HUES48 (cell line): ENCODE measurements around the gene NME4.
"Not testable (repeated sequence)": the region's sequence is repeated elsewhere in the genome, so short reads cannot be mapped to it uniquely, and the experiment has no call there.

Experiments used
- H3K27ac ChIP-seq: one replicate; pipeline ENCODE4 v1.7.0; 2013; ENCODE audit warnings: low read depth, low read length, inconsistent platforms
- H3K27me3 ChIP-seq: 2 replicates; pipeline ENCODE4 v1.6.1; 2013; ENCODE audit warnings: mild to moderate bottlenecking, low read length; ENCODE audit not compliant: control insufficient read depth, insufficient read depth
- H3K36me3 ChIP-seq: 2 replicates; pipeline ENCODE4 v1.6.1; 2013; ENCODE audit warnings: low read length; ENCODE audit not compliant: control insufficient read depth, insufficient read depth
- H3K4me1 ChIP-seq: 2 replicates; pipeline ENCODE4 v1.6.1; 2013; ENCODE audit warnings: mild to moderate bottlenecking, low read length; ENCODE audit not compliant: control insufficient read depth, insufficient read depth
- H3K4me3 ChIP-seq: 2 replicates; pipeline ENCODE4 v1.5.1; 2013; ENCODE audit warnings: mild to moderate bottlenecking, low read depth, low read length
- H3K9ac ChIP-seq: 2 replicates; pipeline ENCODE4 v1.6.1; 2013; ENCODE audit warnings: mild to moderate bottlenecking, low read depth, low read length, moderate library complexity
- H3K9me3 ChIP-seq: 2 replicates; pipeline ENCODE4 v1.6.1; 2013; ENCODE audit warnings: low read length; ENCODE audit not compliant: control insufficient read depth, insufficient read depth

NME4 gene

DNA sequence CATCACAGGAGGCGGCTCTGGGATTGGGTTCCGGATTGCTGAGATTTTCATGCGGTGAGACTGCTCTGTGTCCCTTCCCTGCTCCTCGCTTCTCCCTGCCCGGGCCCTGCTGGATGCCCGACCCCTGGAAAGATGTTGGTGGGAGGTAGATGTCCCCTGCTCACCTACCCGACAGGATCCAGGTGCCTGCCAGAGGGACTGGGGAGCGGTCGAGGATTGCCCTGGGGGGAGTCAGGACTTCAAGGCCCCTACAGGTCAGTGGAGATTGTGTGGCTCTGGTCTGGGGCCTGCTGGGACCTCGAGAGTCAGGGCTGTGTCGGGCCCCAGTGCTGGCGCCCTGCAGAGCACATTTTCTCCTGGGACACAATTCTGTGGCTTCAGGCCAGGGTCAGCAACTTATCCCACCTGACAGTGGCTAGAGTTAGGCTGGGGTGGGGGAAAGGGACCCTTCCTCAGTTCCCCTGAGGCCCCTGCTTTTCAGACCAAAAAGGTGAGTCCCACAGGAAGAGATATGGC lies 8.0 kb downstream of the NME4 start:
- Histone ChIP-seq H3K27me3 (no peaks in the 10 kb centered on the region), H3K9me3 (no peaks in the 10 kb centered on the region), H3K36me3 (peaks cover 7% of the 10 kb centered on the region), H3K4me3 (no peak overlapping the region), H3K9ac (no peak overlapping the region), H3K27ac (no peak overlapping the region), H3K4me1 (peaks cover 5% of the 10 kb centered on the region; the same call in 1 of the 2 replicates)

DNA sequence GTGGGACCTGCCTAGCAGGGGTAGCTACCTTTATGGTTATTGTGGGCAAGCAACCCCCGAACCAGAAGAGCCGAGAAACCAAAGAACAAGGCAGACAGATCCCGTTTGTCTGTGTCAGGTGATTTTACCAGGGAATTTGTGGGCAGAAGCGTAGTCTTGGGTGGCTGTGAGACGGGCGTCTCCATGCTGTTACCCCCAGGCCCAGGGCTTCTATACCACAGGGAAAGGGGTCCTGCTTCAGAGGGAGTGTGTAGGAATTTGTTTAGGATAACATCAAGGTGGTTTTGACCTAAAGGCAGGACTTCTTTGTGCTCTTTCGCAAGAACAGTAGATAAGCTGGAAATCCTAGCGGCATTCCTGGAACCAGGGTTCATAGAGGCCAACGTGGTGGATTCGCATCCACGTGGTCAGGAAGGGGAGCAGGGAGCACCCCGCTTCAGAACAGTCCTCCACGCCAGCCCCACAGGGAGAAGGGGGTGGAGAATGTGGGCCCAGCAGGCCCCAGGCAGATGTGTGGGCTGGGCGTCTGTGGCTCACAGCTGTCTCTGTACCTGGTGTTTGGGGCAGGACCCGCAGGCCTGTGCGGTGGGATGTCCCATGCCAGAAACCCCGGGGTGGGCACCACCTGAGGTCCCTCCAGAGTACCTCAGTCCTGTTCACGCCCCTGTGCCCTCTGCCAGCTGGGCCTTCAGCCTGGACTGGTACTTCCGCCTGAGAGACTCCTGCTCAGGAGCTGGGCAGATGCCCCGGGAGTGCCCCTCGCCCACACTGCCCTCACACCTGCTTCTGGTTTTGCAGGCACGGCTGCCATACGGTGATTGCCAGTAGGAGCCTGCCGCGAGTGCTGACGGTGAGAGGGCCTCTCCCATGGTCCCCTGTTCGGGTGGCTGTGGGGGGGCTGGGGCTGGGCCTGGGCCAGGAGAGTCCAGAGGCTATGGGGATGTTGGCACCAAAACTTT lies 8.8 kb downstream of the NME4 start:
- H3K9me3 ChIP-seq: no peaks in the 10 kb centered on the region
- H3K4me1 ChIP-seq: no peaks in the 10 kb centered on the region
- 0 out of 2 replicates have a peak, but pooled peaks cover 4% of the 10 kb centered on the region for H3K36me3 ChIP-seq
- no peaks in the 10 kb centered on the region for H3K27me3 ChIP-seq
- no peak overlapping the region for H3K9ac ChIP-seq
- no peak overlapping the region for H3K4me3 ChIP-seq
- no peak overlapping the region for H3K27ac ChIP-seq

DNA sequence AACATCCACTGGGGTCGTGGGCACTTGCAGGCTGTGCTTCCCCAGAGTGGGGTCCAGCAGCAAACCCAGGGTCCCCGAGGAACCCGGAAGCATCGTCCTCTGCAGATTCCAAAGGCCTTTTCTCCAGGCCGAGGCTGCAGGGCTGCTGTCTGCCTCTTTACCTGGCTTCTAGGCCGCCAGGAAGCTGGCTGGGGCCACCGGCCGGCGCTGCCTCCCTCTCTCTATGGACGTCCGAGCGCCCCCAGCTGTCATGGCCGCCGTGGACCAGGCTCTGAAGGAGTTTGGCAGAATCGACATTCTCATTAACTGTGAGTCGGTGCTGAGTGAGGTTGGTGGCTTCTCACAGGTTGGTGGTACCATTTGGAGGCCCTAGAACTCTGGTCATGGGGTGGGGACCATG lies 10.3 kb downstream of the NME4 start:
- no peaks in the 10 kb centered on the region for H3K27me3 ChIP-seq
- no peak overlapping the region for H3K27ac ChIP-seq
- peaks cover 17% of the 10 kb centered on the region; the same call in 1 of the 2 replicates for H3K36me3 ChIP-seq
- H3K9me3 ChIP-seq: no peaks in the 10 kb centered on the region
- H3K9ac ChIP-seq: no peak overlapping the region
- H3K4me3 ChIP-seq: no peak overlapping the region
- H3K4me1 ChIP-seq: no peaks in the 10 kb centered on the region

DNA sequence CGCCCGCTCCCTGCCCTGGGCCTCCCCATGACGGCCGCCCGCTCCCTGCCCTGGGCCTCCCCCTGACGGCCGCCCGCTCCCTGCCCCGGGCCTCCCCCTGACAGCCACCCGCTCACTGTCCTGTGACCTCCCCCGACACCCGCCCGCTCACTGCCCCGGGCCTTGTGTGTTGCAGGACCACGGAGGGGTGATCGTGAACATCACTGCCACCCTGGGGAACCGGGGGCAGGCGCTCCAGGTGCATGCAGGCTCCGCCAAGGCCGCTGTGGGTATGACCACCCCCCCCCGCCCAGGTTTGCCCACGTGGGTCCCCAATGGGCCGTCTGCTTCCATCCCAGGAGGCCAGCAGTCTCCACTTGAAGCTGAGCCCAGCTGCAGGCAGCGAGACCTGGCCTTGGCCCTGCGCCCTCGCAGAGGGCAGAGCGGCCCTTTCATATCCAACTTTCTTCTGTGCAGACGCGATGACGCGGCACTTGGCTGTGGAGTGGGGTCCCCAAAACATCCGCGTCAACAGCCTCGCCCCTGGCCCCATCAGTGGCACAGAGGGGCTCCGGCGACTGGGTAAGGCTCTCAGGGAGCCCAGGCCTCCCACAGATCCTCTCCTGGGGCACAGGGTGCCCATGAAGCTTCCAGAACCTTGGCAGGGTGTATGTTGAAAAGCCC lies 13.6 kb downstream of the NME4 start:
- no peak overlapping the region for H3K9ac ChIP-seq
- H3K36me3 ChIP-seq: peaks cover 17% of the 10 kb centered on the region; the same call in 1 of the 2 replicates
- H3K27ac ChIP-seq: no peak overlapping the region
- no peaks in the 10 kb centered on the region for H3K9me3 ChIP-seq
- no peaks in the 10 kb centered on the region for H3K27me3 ChIP-seq
- no peak overlapping the region for H3K4me3 ChIP-seq
- H3K4me1 ChIP-seq: no peaks in the 10 kb centered on the region

DNA sequence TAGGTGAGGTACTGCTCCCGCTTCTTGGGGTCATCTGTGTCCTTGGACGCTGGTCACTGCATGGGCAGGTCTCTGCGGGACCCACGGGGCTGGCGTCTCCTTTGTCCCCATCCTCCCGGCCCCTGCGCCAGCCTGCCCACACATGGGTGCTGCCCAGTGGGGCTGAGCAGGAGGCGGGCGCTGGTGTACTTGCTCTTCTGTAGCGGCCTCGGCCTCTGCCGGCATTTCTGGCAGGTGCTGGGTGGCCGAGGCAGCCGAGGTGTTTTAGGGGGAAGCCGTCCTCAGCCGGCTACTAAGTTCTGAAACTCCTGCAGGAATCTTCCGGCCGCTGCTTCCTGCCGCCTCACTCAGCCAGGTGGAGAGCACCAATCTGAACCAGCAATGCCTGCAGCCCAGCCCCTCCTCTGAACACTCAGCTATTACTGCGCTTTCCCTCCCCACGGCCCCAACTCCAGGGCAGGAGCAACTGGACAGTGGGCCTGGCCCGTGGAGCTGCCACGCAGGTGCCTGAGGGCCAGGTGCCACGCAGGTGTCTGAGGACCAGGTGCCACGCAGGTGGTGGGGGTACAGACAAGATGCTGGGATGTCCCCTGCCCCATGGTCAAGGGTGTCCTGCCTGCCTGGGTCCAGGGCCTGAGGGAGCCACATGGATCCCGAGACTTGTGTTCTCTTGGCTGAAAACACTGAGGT lies 14.7 kb downstream of the NME4 start:
- Histone ChIP-seq H3K36me3 (peaks cover 17% of the 10 kb centered on the region; the same call in 1 of the 2 replicates), H3K9me3 (no peaks in the 10 kb centered on the region), H3K9ac (no peak overlapping the region), H3K4me1 (no peaks in the 10 kb centered on the region), H3K4me3 (no peak overlapping the region), H3K27ac (no peak overlapping the region), H3K27me3 (no peaks in the 10 kb centered on the region)

DNA sequence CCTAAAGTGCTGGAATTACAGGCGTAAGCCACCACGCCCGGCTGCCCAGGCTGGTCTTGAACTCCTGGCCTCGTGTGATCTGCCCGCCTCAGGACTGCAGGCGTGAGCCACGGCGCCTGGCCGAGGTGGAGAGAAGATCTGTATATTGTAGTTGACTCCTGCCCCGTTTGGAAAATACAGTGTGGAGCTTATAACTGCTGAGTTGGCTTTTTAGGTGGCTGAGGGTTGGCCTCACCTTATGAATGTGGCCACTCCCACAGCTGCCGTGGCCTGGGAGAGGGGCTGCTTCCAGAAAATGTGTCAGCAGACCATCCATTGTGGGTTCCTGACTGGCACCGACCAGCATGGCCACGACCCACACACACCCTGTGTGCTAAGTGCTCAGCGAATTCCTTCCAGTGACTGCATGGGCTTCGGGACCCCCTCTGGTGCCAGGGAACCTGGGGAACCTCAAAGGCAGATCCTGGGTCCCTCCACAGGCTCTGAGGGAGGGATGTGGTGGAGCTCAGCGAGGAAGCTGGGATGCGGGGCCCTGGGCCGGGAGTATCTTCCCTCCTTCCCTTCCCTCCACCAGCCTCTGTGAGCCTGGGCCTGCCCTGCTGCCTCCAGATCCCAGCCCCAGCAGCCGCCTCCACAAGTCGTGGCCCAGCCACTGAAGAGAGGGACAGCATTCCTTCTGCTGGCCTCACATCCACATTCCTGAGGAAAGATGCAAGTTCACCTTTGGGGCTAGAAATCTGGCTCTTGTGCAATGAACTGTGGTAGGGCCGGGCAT lies 17.6 kb downstream of the NME4 start:
- H3K4me3 ChIP-seq: no peak overlapping the region
- no peaks in the 10 kb centered on the region for H3K9me3 ChIP-seq
- no peaks in the 10 kb centered on the region for H3K4me1 ChIP-seq
- H3K27me3 ChIP-seq: no peaks in the 10 kb centered on the region
- peaks cover 17% of the 10 kb centered on the region; the same call in 1 of the 2 replicates for H3K36me3 ChIP-seq
- no peak overlapping the region for H3K27ac ChIP-seq
- no peak overlapping the region for H3K9ac ChIP-seq

DNA sequence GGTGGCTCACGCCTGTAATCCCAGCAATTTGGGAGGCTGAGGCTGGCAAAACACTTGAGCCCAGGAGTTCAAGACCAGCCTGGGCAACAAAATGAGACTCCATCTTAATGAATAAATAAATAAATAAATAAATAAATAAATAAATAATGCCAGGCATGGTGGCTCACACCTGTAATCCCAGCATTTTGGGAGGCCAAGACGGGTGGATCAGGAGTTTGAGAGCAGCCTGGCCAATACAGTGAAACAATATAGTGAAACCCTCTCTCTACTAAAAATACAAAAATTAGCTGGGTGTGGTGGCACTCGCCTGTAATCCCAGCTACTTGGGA lies 18.1 kb downstream of the NME4 start:
- H3K27ac ChIP-seq, H3K9me3 ChIP-seq, H3K4me1 ChIP-seq, H3K9ac ChIP-seq, H3K27me3 ChIP-seq, H3K4me3 ChIP-seq: not testable (repeated sequence)
- peaks cover 17% of the 10 kb centered on the region; the same call in 1 of the 2 replicates for H3K36me3 ChIP-seq

DNA sequence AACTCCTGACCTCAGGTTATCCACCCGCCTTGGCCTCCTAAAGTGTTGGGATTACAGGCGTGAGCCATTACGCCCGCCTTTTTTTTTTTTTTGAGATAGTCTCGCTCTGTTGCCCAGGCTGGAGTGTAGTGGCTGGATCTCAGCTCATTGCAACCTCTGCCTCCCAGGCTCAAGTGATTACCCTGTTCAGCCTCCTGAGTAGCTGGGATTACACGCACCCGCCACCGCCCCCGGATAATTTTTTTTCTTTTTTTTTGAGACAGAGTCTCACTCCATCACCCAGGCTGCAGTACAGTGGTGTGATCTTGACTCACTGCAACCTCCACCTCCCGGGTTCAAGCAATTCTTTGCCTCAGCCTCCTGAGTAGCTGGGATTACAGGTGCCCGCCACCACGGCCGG lies 25.2 kb downstream of the NME4 start:
- not testable (repeated sequence) for H3K27ac ChIP-seq, H3K9me3 ChIP-seq, H3K36me3 ChIP-seq, H3K4me3 ChIP-seq, H3K9ac ChIP-seq, H3K4me1 ChIP-seq
- H3K27me3 ChIP-seq: peaks cover 30% of the 10 kb centered on the region

DNA sequence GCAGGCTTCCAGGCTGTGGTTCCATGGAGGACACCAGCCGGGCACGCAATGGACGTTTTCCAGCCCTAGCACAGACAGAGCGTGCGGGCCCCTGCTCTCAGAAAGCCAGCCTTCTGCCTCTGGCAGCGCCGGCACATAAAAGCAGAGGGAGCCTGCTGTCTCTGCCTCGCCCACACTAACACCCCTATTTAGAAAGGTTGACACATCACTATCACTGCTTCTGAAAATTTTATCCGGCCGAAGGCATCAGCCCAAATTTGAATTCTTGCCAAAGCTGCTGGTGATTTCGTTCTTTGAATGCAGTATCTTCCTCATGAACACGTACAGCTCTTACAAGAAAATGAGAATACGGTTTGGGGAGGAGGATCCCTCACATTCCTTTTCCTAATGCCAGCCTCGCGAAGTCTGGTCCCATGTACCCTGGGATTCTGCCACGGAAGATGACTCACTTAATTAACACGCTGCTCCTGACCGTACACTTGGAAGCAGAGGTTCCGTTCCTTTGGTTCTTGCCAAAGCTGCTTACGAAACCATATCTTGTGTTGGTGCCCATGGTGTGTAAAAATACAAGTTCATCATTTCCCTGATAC lies 27.1 kb downstream of the NME4 start:
- no peak overlapping the region for H3K27ac ChIP-seq

DNA sequence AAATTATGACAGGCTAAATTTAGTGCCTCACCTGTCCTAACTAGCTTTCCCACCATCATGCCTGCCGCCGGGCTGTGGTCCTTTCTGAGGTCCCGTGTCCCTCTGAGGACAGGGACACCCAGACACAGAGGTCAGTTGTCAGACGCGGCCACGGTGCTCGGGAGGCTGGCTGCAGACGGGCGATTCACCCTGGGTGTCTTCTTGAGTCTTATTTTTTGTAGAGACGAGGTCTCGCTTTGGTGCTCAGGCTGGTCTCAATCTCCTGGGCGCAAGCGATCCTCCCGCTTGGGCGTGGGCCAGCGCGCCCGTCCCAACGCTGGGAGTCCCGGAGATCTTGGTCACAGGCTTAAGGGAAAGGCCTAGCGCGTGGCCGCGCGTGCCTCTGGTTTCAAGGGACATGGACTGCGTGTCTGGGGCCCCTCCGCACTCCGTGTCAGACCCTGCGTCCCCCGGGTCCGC lies 27.7 kb downstream of the NME4 start:
- H3K9me3 ChIP-seq: no peaks in the 10 kb centered on the region
- H3K4me1 ChIP-seq: peaks cover 8% of the 10 kb centered on the region
- no peak overlapping the region for H3K27ac ChIP-seq
- peak overlapping the region; percentile 85 for H3K4me3 ChIP-seq
- H3K36me3 ChIP-seq: 0 out of 2 replicates have a peak, but pooled peaks cover 7% of the 10 kb centered on the region
- peaks cover 33% of the 10 kb centered on the region for H3K27me3 ChIP-seq
- H3K9ac ChIP-seq: no peak overlapping the region

More for the DNA sequence above, 27.1 kb downstream of the NME4 start:
- peaks cover 8% of the 10 kb centered on the region for H3K4me1 ChIP-seq
- H3K9ac ChIP-seq: no peak overlapping the region
- no peaks in the 10 kb centered on the region for H3K9me3 ChIP-seq
- 0 out of 2 replicates have a peak, but pooled peaks cover 5% of the 10 kb centered on the region for H3K36me3 ChIP-seq
- H3K27me3 ChIP-seq: peaks cover 33% of the 10 kb centered on the region
- no peak overlapping the region; the same call in 1 of the 2 replicates for H3K4me3 ChIP-seq
